Measurements from ENCODE around the gene NOL12.

GRCh38 chr22:37732699-37733607 is 46.8 kb downstream of the NOL12 start:
- TF ChIP-seq CTCF (IDR thresholded peaks at IDR 0.05) (no peak), POLR2AphosphoS5 (IDR thresholded peaks at IDR 0.05; ENCODE audit: low read depth, low read length) (no peak)

Measured in Panc1 (cell line).